ENCODE results near the gene DHRS4.
A peak's percentile ranks its signal among the peaks of the same experiment; 100 is the strongest.
"Not testable (repeated sequence)": the region's sequence is repeated elsewhere in the genome, so short reads cannot be mapped to it uniquely, and the experiment has no call there.

DHRS4 gene

DNA sequence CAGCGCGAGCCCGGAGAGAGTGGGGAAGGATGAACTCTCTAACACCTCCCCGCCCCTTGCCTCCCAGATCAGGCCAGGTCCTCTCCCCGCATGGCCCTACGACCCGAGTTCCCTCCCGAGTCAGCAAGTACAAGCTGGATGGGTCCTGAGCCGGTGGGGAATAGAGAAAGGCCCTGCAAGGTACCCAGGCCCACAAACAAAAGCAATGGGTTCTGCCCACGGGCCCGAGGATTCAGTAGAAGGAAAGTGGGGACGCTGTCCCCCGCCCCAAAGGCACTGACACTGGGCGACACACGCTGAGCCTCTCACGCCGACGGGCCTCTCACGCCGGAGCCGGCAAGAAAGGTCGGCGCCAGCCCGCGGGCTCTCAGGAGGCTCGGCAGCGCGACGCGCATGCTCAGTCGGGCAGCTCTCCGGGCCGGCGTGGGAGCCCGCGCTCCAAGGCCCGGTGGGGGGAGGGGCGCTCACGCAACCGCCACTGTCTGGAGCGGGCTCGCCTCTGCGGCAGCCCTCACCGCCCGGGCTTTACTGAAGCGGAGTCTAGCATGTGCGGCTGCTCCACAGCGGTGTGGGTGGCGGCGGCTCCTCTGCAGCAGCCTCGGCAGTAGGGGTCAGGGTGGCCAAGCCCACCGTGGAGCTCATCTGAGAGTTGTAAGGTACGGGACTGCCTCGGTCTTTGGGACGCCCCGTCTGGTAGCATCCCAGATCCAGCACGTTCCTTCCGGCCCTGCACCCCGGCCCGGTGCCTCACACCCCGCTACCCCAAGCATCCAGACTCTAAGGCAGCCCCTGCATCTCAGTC is 16.1 kb downstream of the DHRS4 start:
- in situ Hi-C loops (cut with HindIII; ENCODE audit: low pct_ligation_motif_present, low pct_unique_long_range_greater_than_20kb, low sequenced_read_pairs); DNase-seq: not testable (repeated sequence)

DNA sequence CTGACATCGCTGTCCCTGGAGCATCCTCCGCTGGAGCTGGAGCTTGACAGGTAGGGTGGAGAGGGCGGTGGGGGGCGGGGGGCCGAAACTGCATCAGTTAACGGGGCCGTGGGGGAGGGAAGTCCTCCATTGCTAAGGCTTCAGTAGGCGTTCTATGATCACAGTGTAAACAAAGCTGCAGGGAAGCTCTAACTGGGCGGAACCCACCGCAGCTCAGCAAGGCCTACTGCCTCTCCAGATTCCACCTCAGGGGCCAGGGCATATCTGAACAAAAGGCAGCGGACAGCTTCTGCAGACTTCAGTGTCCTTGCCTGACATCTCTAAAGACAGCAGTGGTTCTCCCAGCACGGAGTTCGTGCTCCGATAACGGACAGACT is 16.7 kb downstream of the DHRS4 start:
- in situ Hi-C loops (cut with HindIII; ENCODE audit: low pct_ligation_motif_present, low pct_unique_long_range_greater_than_20kb, low sequenced_read_pairs) = not testable (repeated sequence)

GRCh38 chr14:23973178-23973577 is 19.6 kb downstream of the DHRS4 start:
- in situ Hi-C loops (cut with HindIII; ENCODE audit: low pct_ligation_motif_present, low pct_unique_long_range_greater_than_20kb, low sequenced_read_pairs); DNase-seq: not testable (repeated sequence)

More for the DNA sequence above, 16.7 kb downstream of the DHRS4 start:
- DNase-seq = not testable (repeated sequence)

- in situ Hi-C loops (cut with HindIII; ENCODE audit: low pct_ligation_motif_present, low pct_unique_long_range_greater_than_20kb, low sequenced_read_pairs); DNase-seq: not testable (repeated sequence)
Measured at GRCh38 chr14:23974041-23974440, 20.5 kb downstream of the DHRS4 start.

DNA sequence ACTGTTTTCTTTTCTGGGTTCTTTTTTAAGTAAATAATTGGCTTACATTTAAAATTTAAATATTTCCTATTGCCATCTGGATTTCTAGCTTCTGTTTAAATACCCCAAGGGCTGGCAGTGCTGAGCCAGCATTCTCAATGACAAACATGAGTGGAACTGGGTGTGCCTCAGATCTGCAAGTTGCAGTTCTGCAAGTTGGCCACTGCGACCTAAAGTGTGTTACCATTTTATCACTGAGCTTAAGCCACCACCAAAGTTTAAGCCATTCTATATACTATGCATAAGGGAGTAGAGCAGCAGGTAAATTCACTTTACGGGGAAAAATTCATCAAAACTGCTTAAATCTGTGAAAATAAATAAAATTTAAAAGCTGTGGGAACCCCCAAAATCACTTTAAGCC is 23.6 kb downstream of the DHRS4 start:
- DNase-seq; in situ Hi-C loops (cut with HindIII; ENCODE audit: low pct_ligation_motif_present, low pct_unique_long_range_greater_than_20kb, low sequenced_read_pairs): not testable (repeated sequence)

- DNase-seq; in situ Hi-C loops (cut with HindIII; ENCODE audit: low pct_ligation_motif_present, low pct_unique_long_range_greater_than_20kb, low sequenced_read_pairs): not testable (repeated sequence)
Measured at GRCh38 chr14:23981951-23982813, 28.6 kb downstream of the DHRS4 start.

DNA sequence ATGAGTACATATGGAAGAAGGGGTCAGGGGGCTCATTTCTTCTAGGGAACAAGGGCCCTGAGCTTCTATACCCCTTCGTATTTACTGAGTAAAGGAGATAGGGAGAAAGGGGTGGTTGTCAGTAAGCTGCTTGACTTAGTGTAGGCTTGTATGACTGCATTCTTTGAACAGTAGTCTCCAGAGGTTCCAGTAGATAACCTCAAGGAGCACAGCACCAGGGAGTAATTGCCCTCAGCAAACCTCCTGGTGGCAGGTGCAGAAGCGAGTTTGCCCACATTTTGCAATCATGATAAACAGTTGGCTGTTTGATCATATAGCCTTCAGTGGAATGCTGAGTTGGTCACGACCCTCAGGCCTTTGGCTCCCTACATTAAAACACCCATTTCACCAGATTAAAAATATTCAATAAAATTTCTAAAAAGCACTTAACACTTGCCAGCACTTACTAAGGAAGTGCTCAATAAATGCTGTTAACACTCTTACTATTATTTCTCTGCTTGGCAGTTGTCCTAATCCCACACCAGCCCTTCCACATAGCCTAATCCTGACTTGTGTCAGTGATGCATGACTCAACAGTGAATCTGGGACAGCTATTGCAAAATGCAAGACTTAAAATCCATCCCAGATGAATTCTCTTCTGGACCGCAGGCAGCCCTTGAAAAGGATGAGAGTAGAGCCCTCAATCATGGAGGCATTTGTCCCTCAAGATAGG is 31.5 kb downstream of the DHRS4 start:
- in situ Hi-C loops (cut with HindIII; ENCODE audit: low pct_ligation_motif_present, low pct_unique_long_range_greater_than_20kb, low sequenced_read_pairs) = no loop called here
- no peak for DNase-seq

GRCh38 chr14:23988223-23988606 is 34.6 kb downstream of the DHRS4 start:
- DNase-seq; in situ Hi-C loops (cut with HindIII; ENCODE audit: low pct_ligation_motif_present, low pct_unique_long_range_greater_than_20kb, low sequenced_read_pairs): not testable (repeated sequence)

DNA sequence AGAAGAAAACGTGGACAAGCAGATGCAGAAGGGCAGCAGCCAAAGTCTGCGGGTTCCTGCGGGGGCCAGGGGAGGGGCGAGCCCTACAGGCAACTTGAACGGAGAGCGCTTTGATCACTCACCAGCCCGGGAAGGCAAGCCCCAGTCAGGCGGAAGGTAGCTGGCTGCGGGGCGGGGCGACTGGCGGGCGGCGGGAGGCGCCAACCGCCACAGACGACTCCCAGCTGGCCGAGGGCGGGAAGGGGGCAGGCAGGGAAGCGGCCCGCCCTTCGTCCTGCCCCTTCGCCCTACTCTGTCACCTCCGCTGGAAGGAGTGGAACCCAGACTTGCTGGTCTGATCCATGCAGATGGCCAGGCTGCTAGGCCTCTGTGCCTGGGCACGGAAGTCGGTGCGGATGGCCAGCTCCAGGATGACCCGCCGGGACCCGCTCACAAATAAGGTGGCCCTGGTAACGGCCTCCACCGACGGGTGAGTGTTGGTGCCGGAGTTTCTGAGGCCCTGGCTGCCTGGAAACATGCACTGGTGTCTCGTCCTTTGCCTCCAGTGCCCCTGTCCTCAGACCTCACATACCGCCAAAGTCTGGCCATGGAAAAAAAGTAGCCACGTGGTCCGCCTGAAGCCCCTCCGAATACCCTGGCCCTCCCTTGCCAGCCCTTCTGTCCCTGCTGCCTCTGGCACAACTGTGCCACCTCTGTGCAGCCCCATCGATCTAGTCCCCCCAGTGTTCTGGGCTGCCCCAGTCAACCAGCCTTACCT is 35.2 kb downstream of the DHRS4 start, which contains the start of gene DHRS4L2:
Gene DHRS4L2 (plus strand): TSS at position 323 of the 757 bp plus-strand sequence. CDS start 19 bp downstream, at position 342.
- in situ Hi-C loops (cut with HindIII; ENCODE audit: low pct_ligation_motif_present, low pct_unique_long_range_greater_than_20kb, low sequenced_read_pairs) = not testable (repeated sequence)
- DNase-seq = peak; percentile 73

GRCh38 chr14:23989734-23990445 is 36.3 kb downstream of the DHRS4 start:
- in situ Hi-C loops (cut with HindIII; ENCODE audit: low pct_ligation_motif_present, low pct_unique_long_range_greater_than_20kb, low sequenced_read_pairs); DNase-seq: not testable (repeated sequence)

GRCh38 chr14:23990961-23991360 is 37.4 kb downstream of the DHRS4 start:
- DNase-seq; in situ Hi-C loops (cut with HindIII; ENCODE audit: low pct_ligation_motif_present, low pct_unique_long_range_greater_than_20kb, low sequenced_read_pairs): not testable (repeated sequence)

GRCh38 chr14:23993042-23993441 is 39.5 kb downstream of the DHRS4 start:
- in situ Hi-C loops (cut with HindIII; ENCODE audit: low pct_ligation_motif_present, low pct_unique_long_range_greater_than_20kb, low sequenced_read_pairs); DNase-seq: not testable (repeated sequence)

GRCh38 chr14:23996009-23996408 is 42.4 kb downstream of the DHRS4 start:
- in situ Hi-C loops (cut with HindIII; ENCODE audit: low pct_ligation_motif_present, low pct_unique_long_range_greater_than_20kb, low sequenced_read_pairs); DNase-seq: not testable (repeated sequence)

- in situ Hi-C loops (cut with HindIII; ENCODE audit: low pct_ligation_motif_present, low pct_unique_long_range_greater_than_20kb, low sequenced_read_pairs); DNase-seq: not testable (repeated sequence)
Measured at GRCh38 chr14:23996825-23997224, 43.3 kb downstream of the DHRS4 start.

DNA sequence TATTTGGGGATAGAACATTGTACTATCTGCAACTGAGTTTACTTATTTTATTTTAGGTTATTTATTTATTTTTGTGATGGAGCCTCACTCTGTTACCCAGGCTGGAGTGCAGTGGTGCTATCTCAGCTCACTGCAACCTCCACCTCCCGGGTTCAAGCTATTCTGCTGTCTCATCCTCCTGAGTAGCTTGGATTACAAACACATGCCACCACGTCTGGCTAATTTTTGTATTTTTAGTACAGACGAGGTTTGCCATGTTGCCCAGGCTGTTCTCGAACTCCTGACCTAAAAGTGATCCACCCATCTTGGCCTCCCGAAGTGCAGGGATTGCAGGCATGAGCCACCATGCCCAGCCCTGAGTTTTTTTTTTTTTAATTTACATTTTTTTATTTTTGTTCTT is 46.1 kb downstream of the DHRS4 start:
- DNase-seq; in situ Hi-C loops (cut with HindIII; ENCODE audit: low pct_ligation_motif_present, low pct_unique_long_range_greater_than_20kb, low sequenced_read_pairs): not testable (repeated sequence)

DNA sequence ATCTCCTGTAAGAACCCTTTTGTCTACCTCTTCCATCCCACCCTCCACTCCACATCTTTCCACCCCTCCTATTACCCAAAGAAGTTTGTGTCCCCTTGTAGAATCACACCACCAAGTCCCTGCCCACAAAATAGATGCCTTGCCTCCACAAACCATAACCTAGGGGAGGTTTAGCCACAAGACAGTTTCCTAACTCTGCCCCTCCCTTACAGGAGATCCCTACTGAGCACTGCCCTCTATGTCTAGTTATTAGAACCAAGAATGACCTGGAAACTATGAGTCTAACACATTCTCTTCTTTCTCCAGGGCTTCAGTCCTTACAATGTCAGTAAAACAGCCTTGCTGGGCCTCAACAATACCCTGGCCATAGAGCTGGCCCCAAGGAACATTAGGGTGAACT is 47.5 kb downstream of the DHRS4 start:
- in situ Hi-C loops (cut with HindIII; ENCODE audit: low pct_ligation_motif_present, low pct_unique_long_range_greater_than_20kb, low sequenced_read_pairs); DNase-seq: not testable (repeated sequence)

- DNase-seq; in situ Hi-C loops (cut with HindIII; ENCODE audit: low pct_ligation_motif_present, low pct_unique_long_range_greater_than_20kb, low sequenced_read_pairs): not testable (repeated sequence)
Measured at GRCh38 chr14:24001679-24002078, 48.1 kb downstream of the DHRS4 start.
